Ectodermal cell (in vitro differentiated cells): ENCODE data around the gene NAMPT.

ENCODE experiments used
- H3K27ac ChIP-seq: 2 replicates; pipeline ENCODE4 v1.7.0; 2013; ENCODE audit warnings: mild to moderate bottlenecking, low read depth, low read length; ENCODE audit not compliant: insufficient read depth, poor library complexity, severe bottlenecking
- H3K27me3 ChIP-seq: 2 replicates; pipeline ENCODE4 v1.7.0; 2013; ENCODE audit warnings: mild to moderate bottlenecking, low read length; ENCODE audit not compliant: insufficient read depth, control insufficient read depth, poor library complexity, severe bottlenecking
- H3K36me3 ChIP-seq: one replicate; pipeline ENCODE4 v1.7.0; 2013; ENCODE audit warnings: low read length; ENCODE audit not compliant: control insufficient read depth, insufficient read depth
- H3K4me1 ChIP-seq: one replicate; pipeline ENCODE4 v1.7.0; 2013; ENCODE audit warnings: low read length; ENCODE audit not compliant: control insufficient read depth, insufficient read depth
- H3K4me3 ChIP-seq: 2 replicates; pipeline ENCODE4 v1.7.0; 2013; ENCODE audit warnings: low read depth, low read length, control low read depth; ENCODE audit not compliant: insufficient read depth
- H3K9me3 ChIP-seq: 2 replicates; pipeline ENCODE4 v1.7.0; 2013; ENCODE audit warnings: mild to moderate bottlenecking, low read length, moderate library complexity; ENCODE audit not compliant: control insufficient read depth
- WGBS, 2 experiments: methylation state at CpG; one replicate each; pipeline ENCODE4 v1.1.7; 2013; ENCODE audit warnings: missing lambda C conversion rate in 2 of 2; 5-methylcytosine and 5-hydroxymethylcytosine counted together

The NAMPT gene

GRCh38 chr7:106239406-106239805 is 45.4 kb downstream of the NAMPT start:
- H3K4me3 ChIP-seq: no peak overlapping the region
- H3K27ac ChIP-seq: no peak overlapping the region
- no peaks in the 10 kb centered on the region for H3K9me3 ChIP-seq
- no peaks in the 10 kb centered on the region for H3K36me3 ChIP-seq
- WGBS, 2 experiments: 86 to 89% methylated on average over 3 of the region's 3 CpGs
- H3K4me1 ChIP-seq: no peaks in the 10 kb centered on the region
- H3K27me3 ChIP-seq: no peaks in the 10 kb centered on the region

- Histone ChIP-seq H3K27me3 (no peaks in the 10 kb centered on the region), H3K4me3 (no peak overlapping the region), H3K4me1 (no peaks in the 10 kb centered on the region), H3K27ac (no peak overlapping the region), H3K36me3 (no peaks in the 10 kb centered on the region), H3K9me3 (no peaks in the 10 kb centered on the region)
- 92 to 94% methylated on average over 5 of the region's 5 CpGs for WGBS, 2 experiments
These were observed 46.0 kb downstream of the NAMPT start for GRCh38 chr7:106238830-106239229.

- Histone ChIP-seq H3K9me3 (no peaks in the 10 kb centered on the region), H3K36me3 (no peaks in the 10 kb centered on the region), H3K27ac (no peak overlapping the region), H3K4me1 (no peaks in the 10 kb centered on the region), H3K27me3 (no peaks in the 10 kb centered on the region), H3K4me3 (no peak overlapping the region)
- 70 to 73% methylated on average over 5 of the region's 5 CpGs for WGBS, 2 experiments
These were observed 48.7 kb downstream of the NAMPT start for GRCh38 chr7:106236065-106236464.

DNA sequence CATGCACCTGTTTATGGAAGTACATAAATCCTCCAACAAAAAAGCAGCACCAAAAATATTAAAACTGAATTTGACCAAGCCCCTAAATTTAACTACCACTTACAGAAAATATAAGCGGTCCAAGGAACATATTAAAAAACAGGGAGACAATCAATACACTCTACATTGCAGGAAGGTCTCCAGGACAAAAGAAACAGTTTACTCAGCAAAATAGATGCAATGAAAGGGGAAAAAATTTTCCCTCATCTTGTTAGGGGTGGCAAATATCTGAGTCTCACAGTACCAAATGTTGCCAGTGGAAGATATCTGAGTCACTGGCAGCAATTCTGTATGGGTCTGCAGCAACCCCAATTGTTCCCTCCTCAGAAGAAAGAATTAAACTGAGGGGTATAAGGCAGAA is 50.4 kb downstream of the NAMPT start:
- H3K27me3 ChIP-seq: no peaks in the 10 kb centered on the region
- H3K36me3 ChIP-seq: no peaks in the 10 kb centered on the region
- 95 to 100% methylated on average over 1 of the region's 1 CpG for WGBS, 2 experiments
- H3K9me3 ChIP-seq: no peaks in the 10 kb centered on the region
- H3K27ac ChIP-seq: no peak overlapping the region
- no peak overlapping the region for H3K4me3 ChIP-seq
- H3K4me1 ChIP-seq: no peaks in the 10 kb centered on the region

DNA sequence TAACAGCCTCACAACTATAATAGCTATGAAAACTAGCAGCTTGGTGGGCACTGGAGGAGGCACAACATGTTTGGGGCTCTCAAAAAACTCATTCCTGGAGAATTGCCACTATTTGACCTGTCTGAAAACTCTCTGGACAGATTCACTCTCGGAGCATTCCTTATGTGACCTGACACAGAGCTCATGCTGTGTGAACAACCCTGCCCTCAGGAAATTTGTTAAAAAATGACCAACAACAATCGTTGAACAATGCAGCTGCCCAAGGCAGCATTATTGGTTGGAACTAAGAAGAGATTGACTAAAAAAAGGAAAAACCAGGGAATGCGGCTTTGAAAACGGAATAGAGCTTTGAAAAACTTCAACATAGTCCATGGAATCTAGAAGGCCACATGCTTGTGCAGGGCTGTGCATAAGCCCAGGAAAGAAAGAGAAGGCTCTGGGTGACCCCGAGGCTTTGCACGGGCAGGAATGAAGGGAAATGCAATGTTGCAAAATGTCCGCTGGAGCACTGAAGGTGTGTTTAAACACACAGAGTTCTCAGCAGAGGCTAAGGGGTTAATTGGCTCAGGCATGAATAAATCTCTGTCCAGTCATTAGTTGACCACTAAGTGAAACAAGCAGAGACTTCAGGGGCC is 52.8 kb downstream of the NAMPT start:
- H3K36me3 ChIP-seq: no peaks in the 10 kb centered on the region
- no peaks in the 10 kb centered on the region for H3K4me1 ChIP-seq
- WGBS, 2 experiments: 90 to 92% methylated on average over 7 of the region's 7 CpGs
- H3K27me3 ChIP-seq: no peaks in the 10 kb centered on the region
- H3K9me3 ChIP-seq: no peaks in the 10 kb centered on the region
- H3K27ac ChIP-seq: no peak overlapping the region
- H3K4me3 ChIP-seq: no peak overlapping the region

DNA sequence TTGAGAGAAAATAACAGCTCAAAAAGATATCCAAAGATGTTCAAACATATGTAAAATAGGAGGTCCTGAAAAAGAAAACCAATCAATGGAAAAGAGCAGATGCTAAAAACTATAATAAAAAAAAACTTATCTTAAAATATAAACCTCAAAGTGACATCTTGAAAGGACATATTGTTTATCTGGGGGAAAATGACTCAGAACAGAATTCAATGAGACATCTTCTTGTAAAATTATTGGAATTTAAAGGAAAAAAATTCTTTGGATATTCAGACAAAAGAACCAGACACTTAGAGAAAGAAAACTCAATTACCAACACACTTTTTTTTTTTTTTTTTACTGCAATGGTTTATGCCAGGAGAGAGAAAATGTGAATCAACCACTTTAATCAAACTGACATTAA is 58.9 kb downstream of the NAMPT start:
- Histone ChIP-seq H3K4me3 (no peak overlapping the region), H3K4me1 (no peaks in the 10 kb centered on the region), H3K36me3 (no peaks in the 10 kb centered on the region), H3K27me3 (no peaks in the 10 kb centered on the region), H3K9me3 (no peaks in the 10 kb centered on the region), H3K27ac (no peak overlapping the region)

GRCh38 chr7:106224797-106225196 is 60.0 kb downstream of the NAMPT start:
- H3K4me3 ChIP-seq: no peak overlapping the region
- H3K27ac ChIP-seq: no peak overlapping the region
- 79 to 81% methylated on average over 6 of the region's 6 CpGs for WGBS, 2 experiments
- no peaks in the 10 kb centered on the region for H3K27me3 ChIP-seq
- H3K9me3 ChIP-seq: no peaks in the 10 kb centered on the region
- no peaks in the 10 kb centered on the region for H3K4me1 ChIP-seq
- no peaks in the 10 kb centered on the region for H3K36me3 ChIP-seq

DNA sequence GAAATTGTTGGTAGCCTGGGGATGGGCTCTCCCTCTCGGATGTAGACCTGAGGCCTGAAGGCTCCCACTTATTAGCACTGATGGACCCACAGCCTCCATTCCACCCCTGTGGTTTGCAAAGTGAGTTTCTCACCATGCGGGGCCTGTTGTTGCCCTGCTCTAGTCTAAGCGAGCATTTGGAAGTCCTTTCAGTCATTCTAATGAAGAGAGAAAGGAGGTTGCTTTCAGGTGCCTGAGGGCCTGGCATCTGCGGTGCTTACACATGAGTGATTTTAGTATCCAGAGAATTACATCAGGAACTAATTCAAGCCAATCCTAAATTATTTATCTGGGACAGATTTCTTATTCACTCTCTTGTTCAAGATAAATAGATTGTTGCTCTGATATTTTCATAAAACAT is 61.6 kb downstream of the NAMPT start:
- Histone ChIP-seq H3K36me3 (no peaks in the 10 kb centered on the region), H3K4me1 (no peaks in the 10 kb centered on the region), H3K9me3 (no peaks in the 10 kb centered on the region), H3K27ac (no peak overlapping the region), H3K27me3 (no peaks in the 10 kb centered on the region), H3K4me3 (no peak overlapping the region)
- WGBS, 2 experiments: 78% methylated on average over 4 of the region's 4 CpGs

- Histone ChIP-seq H3K36me3 (no peaks in the 10 kb centered on the region), H3K9me3 (no peaks in the 10 kb centered on the region), H3K4me3 (no peak overlapping the region), H3K4me1 (no peaks in the 10 kb centered on the region), H3K27me3 (no peaks in the 10 kb centered on the region), H3K27ac (no peak overlapping the region)
- 86 to 97% methylated on average over 2 of the region's 2 CpGs for WGBS, 2 experiments
These were observed 62.2 kb downstream of the NAMPT start for GRCh38 chr7:106222545-106222944.

DNA sequence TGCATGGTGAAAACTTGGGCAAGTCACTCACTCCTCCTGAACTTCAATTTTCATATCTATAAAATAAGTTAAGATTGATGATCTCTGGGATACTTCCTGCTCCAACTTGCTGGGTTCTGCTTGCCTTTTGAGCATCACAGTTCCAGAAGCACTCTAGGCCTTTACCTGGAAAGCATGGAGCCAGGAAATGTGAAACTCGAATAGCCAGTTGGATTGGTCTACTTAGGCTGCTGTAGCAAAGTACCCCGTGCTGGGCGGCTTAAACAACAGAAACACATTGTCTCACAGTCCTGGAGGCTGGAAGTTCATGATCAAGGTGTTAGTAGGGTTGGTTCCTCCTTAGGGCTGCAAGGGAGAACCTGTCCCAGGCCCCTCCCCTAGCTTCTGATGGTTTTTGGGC is 64.5 kb downstream of the NAMPT start:
- Histone ChIP-seq H3K27ac (no peak overlapping the region), H3K4me1 (no peaks in the 10 kb centered on the region), H3K4me3 (no peak overlapping the region), H3K27me3 (no peaks in the 10 kb centered on the region), H3K9me3 (no peaks in the 10 kb centered on the region), H3K36me3 (no peaks in the 10 kb centered on the region)
- whole genome bisulfite sequencing, 2 experiments: 92 to 93% methylated on average over 3 of the region's 3 CpGs

GRCh38 chr7:106219170-106219569 is 65.6 kb downstream of the NAMPT start:
- no peaks in the 10 kb centered on the region for H3K27me3 ChIP-seq
- WGBS, 2 experiments: 82% methylated on average over 3 of the region's 3 CpGs

More at GRCh38 chr7:106219170-106219569, 65.6 kb downstream of the NAMPT start:
- Histone ChIP-seq H3K27ac (no peak overlapping the region), H3K4me1 (no peaks in the 10 kb centered on the region), H3K36me3 (no peaks in the 10 kb centered on the region), H3K9me3 (no peaks in the 10 kb centered on the region), H3K4me3 (no peak overlapping the region)
